ENCODE results near the gene PTGFRN. TPM values are rescaled to one million over a fixed set of nuclear protein-coding genes. Genes with fewer than 3 reads are reported as not detected.

The PTGFRN gene
- total and polyA plus RNA-seq, 9 of the 15 experiments (the other 6 are each of a cell fraction or from before 2014, with no cell fraction given), result 17.3 to 33.1 (median 25.7) TPM

DNA sequence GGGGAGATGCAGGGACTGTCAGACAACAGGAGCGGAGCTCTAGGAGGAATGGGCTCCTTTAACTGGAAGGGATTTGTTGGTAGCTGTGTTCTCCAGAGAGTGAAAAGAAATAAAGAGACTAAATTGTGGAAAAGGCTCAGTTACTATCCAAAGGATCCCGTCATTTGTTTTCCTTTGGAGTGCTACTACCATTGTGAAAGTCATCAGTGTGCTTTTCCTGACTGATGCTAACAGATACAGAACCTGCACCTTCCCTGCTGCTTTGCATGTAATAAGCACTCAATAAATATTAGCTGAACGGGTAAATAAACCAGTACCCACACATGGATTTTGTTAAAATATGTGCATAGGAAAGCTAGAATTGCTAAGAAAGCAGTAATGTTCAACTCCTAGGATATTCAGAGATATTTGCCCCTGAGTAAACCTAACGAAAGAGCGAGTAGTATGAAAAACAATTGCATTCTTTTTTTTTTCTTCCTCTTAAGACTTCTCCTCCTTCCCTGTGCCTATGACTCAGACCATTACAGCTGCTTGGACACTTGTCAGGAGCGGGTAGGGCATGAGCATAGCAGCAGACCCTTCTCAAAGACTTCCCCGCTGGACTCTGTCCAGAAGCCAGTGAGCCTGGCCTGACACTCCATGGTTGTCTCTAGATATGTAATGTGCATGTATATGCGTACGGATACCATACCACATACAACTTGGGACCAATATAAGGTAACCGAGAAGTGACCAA is 41.7 kb downstream of the PTGFRN start (continued):
- TF ChIP-seq RBM17 (IDR thresholded peaks at IDR 0.05; ENCODE audit: borderline replicate concordance, low read depth, low read length) (no peak), TFAM (CRISPR knock-in tag; conservative IDR thresholded peaks at IDR 0.05) (no peak), HDAC6 (IDR thresholded peaks at IDR 0.05; ENCODE audit: low read depth, low read length) (no peak), SUPT5H (IDR thresholded peaks at IDR 0.05) (no peak), CHD4 (IDR thresholded peaks at IDR 0.05; ENCODE audit: insufficient read depth, insufficient replicate concordance, low read depth, low read length, poor library complexity, severe bottlenecking) (no peak)
- TF ChIP-seq, protein P1, sequence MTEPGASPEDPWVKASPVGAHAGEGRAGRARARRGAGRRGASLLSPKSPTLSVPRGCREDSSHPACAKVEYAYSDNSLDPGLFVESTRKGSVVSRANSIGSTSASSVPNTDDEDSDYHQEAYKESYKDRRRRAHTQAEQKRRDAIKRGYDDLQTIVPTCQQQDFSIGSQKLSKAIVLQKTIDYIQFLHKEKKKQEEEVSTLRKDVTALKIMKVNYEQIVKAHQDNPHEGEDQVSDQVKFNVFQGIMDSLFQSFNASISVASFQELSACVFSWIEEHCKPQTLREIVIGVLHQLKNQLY (CRISPR knock-in tag; conservative IDR thresholded peaks at IDR 0.05), result no peak

DNA sequence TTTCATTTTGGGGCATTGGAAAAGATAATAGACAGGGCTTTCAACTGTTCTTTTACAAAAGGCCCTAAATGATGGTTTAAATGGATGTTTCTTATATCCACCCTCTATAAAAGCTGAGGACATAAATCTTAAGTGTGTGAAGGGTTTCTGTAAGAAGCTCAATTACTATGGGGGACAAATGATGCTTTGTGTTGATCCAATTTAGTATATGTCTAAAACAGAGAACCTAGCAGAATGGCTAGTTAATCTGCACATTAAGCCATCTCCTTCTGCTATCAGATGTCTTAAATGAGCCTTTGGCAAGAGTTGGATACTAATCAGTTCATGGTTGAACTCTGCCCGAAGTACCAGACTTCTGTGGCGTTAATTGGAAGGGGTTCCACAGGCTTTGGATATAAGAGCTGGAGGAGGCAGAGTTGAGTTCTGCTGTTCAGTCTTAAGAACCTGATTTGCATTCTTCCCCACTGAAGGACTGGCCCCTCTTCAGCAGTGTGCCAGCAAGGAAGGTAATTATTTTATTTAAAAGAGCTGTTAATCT is 43.1 kb downstream of the PTGFRN start:
- DNase-seq (ENCODE audit: extremely low read depth in 1 of 4, low spot score in 3 of 4), result no peak
- in situ Hi-C loops (cut with MboI), result no loop called here
- Histone ChIP-seq H3K4me3 (no peak overlapping the region), H3K4me1 (replicated peaks in 1 of 2; ENCODE audit: control insufficient read depth in 2 of 2, insufficient read depth in 2 of 2, low read length in 2 of 2) (peaks cover 0 to 4% of the 10 kb centered on the region in 2 experiments; a peak in 2 of 5 replicates), H3K27ac (ENCODE audit: extremely low read depth, low read depth, low read length) (no peak overlapping the region), H3K36me3 (ENCODE audit: control insufficient read depth, insufficient read depth, low read length) (peaks cover 46% of the 10 kb centered on the region), H2AFZ (ENCODE audit: low read depth, low read length) (no peak overlapping the region), H3K4me2 (ENCODE audit: insufficient read depth, low read length) (no peak overlapping the region), H4K20me1 (replicated peaks; ENCODE audit: control insufficient read depth, insufficient read depth, low read length) (no peaks in the 10 kb centered on the region), H3K27me3 (ENCODE audit: control insufficient read depth in 2 of 2, insufficient read depth in 2 of 2, low read length in 2 of 2) (no peaks in the 10 kb centered on the region), H3K9me1 (ENCODE audit: control insufficient read depth, insufficient read depth, low read length) (no peaks in the 10 kb centered on the region), H3K9me3 (replicated peaks; ENCODE audit: control insufficient read depth, insufficient read depth, low read depth, low read length) (no peaks in the 10 kb centered on the region), H3K9ac (ENCODE audit: insufficient read depth in 1 of 2, low read depth in 2 of 2, low read length in 2 of 2) (no peak overlapping the region), H3K79me2 (ENCODE audit: control insufficient read depth, insufficient read depth, low read length) (no peaks in the 10 kb centered on the region)
- FAIRE-seq, result no peak
- TF ChIP-seq, protein P2, sequence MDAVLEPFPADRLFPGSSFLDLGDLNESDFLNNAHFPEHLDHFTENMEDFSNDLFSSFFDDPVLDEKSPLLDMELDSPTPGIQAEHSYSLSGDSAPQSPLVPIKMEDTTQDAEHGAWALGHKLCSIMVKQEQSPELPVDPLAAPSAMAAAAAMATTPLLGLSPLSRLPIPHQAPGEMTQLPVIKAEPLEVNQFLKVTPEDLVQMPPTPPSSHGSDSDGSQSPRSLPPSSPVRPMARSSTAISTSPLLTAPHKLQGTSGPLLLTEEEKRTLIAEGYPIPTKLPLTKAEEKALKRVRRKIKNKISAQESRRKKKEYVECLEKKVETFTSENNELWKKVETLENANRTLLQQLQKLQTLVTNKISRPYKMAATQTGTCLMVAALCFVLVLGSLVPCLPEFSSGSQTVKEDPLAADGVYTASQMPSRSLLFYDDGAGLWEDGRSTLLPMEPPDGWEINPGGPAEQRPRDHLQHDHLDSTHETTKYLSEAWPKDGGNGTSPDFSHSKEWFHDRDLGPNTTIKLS (IDR thresholded peaks at IDR 0.05; ENCODE audit: borderline replicate concordance, low read depth), result no peak
- TF ChIP-seq ZNF644 (tag; IDR thresholded peaks at IDR 0.05; ENCODE audit: low read depth), result no peak
- TF ChIP-seq BACH1 (tag; IDR thresholded peaks at IDR 0.05), result no peak
- no peak for TF ChIP-seq STAT5B (CRISPR knock-in tag; IDR thresholded peaks at IDR 0.05)
- TF ChIP-seq ZNF584 (CRISPR knock-in tag; IDR thresholded peaks at IDR 0.05; ENCODE audit: low read depth), result no peak
- TF ChIP-seq ZFP30 (CRISPR knock-in tag; IDR thresholded peaks at IDR 0.05; ENCODE audit: borderline replicate concordance), result no peak
- TF ChIP-seq MEF2A (IDR thresholded peaks at IDR 0.05; ENCODE audit: control insufficient read depth, low read depth, low read length), result no peak
- TF ChIP-seq POLR2H (tag; IDR thresholded peaks at IDR 0.05; ENCODE audit: low read depth), result no peak
- no peak for TF ChIP-seq CBX5 (IDR thresholded peaks at IDR 0.05; ENCODE audit: borderline replicate concordance, low read depth)
- TF ChIP-seq PTRF (tag; IDR thresholded peaks at IDR 0.05), result no peak
- no peak for TF ChIP-seq ESRRB (CRISPR knock-in tag; IDR thresholded peaks at IDR 0.05; ENCODE audit: borderline replicate concordance)
- intact Hi-C loops (cut with micrococcal nuclease), result no loop called here
- no TSS peak for BruUV-seq (replicated peaks)
- ChIA-PET CTCF (ENCODE audit: low intra/inter-chr PET ratio) (interaction anchor here (0.6 kb wide), 1 partner anchor 23 kb away, joined by 3 read pairs; no protein-coding TSS in a partner anchor), POLR2A (interaction anchor here (1.0 kb wide), 1 partner anchor 13 kb away, joined by 4 read pairs; no protein-coding TSS in a partner anchor)
- ATAC-seq, result no peak
- WGBS (ENCODE audit: insufficient coverage, low coverage, missing lambda C conversion rate), result 100% methylated on average over 2 of the region's 2 CpGs
